Measurements from ENCODE around the gene EBI3.

Gene EBI3

DNA sequence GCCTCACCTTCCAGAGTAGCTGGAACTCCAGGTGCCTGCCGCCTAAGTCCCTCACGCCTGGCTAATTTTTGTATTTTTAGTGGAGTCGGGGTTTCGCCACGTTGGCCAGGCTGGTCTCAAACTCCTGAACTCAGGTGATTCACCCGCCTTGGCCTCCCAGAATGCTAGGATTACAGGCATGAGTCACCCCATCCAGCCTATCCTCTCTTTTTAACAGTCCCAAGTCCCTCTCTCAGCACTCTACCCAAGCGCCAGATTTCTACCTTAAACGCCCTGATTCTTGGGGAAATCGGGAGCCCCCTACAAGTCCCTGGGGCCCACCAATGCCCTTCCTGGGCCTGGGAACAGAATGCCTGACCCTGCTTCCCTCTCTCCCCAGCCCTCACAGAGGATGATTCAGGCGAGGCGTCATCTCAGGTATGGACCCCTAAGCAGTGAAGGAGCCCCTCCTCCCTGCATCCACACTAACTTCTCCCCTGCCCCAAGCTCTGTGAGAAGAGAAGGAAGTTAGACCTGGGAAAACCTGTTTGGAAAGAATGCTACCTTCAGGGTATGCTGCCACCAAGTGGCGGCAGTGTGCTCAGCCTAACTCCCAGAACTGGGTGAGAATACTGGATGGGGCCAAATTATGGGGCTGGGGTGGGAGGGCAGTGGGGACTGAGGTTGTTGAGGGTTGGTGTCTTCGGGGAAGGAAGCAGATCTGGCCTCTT, 20.8 kb upstream of the EBI3 start:
- TF ChIP-seq CTCF (IDR thresholded peaks at IDR 0.05; ENCODE audit: insufficient read depth, low read length, poor library complexity, severe bottlenecking): peak; percentile 79
- no peak for DNase-seq (ENCODE audit: extremely low read depth, insufficient read length)
- Histone ChIP-seq H3K4me3 (replicated peaks; ENCODE audit: low read depth, low read length) (no peak overlapping the region), H3K27me3 (replicated peaks; ENCODE audit: control insufficient read depth, insufficient read depth, low read length) (no peaks in the 10 kb centered on the region), H3K36me3 (ENCODE audit: control insufficient read depth, insufficient read depth, low read length) (no peaks in the 10 kb centered on the region)

DNA sequence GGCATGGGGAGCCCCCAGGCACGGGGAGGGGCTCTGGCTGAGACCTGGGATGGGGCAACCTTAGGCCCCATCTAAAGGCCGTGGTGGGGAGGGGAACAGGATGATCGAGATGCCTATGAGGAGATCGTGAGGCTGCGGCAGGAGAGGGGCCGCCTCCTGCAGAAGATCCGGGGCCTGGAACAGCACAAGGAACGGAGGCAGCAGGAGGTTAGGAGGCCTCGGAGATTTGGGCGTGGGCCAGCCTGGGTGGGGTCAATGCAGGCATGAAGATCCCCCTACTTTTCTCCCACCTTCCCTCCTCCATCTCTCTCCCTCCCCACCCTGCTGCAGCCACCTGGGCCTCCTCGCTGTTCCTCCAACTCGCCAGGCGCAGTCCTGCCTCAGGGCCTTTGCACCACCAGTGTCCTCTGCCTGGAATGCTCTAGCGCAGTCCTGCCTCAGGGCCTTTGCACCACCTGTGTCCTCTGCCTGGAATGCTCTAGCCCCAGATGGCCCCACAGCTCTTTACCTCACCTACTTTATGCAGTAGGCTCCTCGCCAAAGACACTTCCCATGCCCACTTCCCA, 19.1 kb upstream of the EBI3 start:
- H3K4me3 ChIP-seq (replicated peaks; ENCODE audit: low read depth, low read length): no peak overlapping the region
- no peak for TF ChIP-seq CTCF (IDR thresholded peaks at IDR 0.05; ENCODE audit: insufficient read depth, low read length, poor library complexity, severe bottlenecking)
- DNase-seq (ENCODE audit: extremely low read depth, insufficient read length): no peak
- H3K36me3 ChIP-seq (ENCODE audit: control insufficient read depth, insufficient read depth, low read length): no peaks in the 10 kb centered on the region
- no peaks in the 10 kb centered on the region for H3K27me3 ChIP-seq (replicated peaks; ENCODE audit: control insufficient read depth, insufficient read depth, low read length)

DNA sequence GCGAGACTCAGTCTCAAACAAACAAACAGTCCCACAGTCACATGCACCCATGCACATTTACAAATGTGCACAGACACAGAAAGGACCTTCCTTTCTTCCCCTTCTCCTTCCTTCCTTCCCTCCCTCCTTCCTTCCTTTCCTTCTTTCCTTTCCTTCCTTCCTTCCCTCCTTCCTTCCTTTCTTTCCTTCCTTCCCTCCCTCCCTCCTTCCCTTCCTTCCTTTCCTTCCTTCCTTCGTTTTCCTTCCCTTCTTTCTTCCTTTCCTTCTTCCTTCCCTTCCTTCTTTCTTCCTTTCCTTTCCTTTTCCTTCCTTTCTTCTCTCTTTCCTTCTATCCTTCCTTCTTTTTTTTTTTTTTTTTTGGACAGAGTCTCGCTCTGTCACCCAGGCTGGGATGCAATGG, 16.2 kb upstream of the EBI3 start:
- H3K36me3 ChIP-seq (ENCODE audit: control insufficient read depth, insufficient read depth, low read length): no peaks in the 10 kb centered on the region
- no peak for DNase-seq (ENCODE audit: extremely low read depth, insufficient read length)
- no peak for TF ChIP-seq CTCF (IDR thresholded peaks at IDR 0.05; ENCODE audit: insufficient read depth, low read length, poor library complexity, severe bottlenecking)
- H3K4me3 ChIP-seq (replicated peaks; ENCODE audit: low read depth, low read length): no peak overlapping the region
- no peaks in the 10 kb centered on the region for H3K27me3 ChIP-seq (replicated peaks; ENCODE audit: control insufficient read depth, insufficient read depth, low read length)

DNA sequence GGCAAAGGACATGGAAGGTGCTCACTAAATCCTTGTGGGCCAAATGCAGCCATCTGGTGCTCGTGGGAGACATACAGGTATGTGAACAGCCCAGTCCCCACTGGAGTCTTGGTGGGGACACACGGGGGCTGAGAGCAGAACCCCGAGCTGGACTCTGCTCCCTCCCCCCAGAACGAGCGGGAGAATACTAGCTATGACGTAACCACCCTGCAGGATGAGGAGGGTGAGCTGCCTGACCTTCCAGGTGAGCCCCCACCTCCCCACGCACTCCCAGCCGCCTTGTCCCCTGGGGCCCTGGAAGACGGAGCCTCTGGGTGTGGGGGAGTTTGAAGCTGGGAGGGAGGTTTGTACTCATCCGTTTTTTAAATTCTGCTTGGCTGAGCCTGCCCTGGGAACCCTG, 13.5 kb upstream of the EBI3 start:
- Histone ChIP-seq H3K36me3 (ENCODE audit: control insufficient read depth, insufficient read depth, low read length) (no peaks in the 10 kb centered on the region), H3K27me3 (replicated peaks; ENCODE audit: control insufficient read depth, insufficient read depth, low read length) (no peaks in the 10 kb centered on the region), H3K4me3 (replicated peaks; ENCODE audit: low read depth, low read length) (no peak overlapping the region)
- no peak for DNase-seq (ENCODE audit: extremely low read depth, insufficient read length)
- TF ChIP-seq CTCF (IDR thresholded peaks at IDR 0.05; ENCODE audit: insufficient read depth, low read length, poor library complexity, severe bottlenecking): no peak

DNA sequence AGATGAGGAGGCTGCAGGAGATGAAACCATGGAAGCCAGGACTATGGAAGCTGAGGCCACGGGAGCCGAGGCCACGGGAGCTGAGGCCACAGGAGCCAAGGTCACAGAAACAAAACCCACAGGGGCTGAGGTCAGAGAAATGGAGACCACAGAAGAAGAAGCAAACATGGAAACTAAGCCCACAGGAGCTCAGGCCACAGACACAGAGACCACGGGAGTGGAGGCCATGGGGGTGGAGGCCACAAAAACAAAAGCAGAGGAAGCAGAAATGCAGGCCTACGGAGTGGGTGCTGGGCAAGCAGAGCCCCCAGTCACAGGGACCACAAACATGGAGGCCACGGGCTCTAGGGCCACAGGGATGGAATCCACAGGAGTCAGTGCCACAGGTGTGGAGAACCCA, 12.5 kb upstream of the EBI3 start:
- no peaks in the 10 kb centered on the region for H3K27me3 ChIP-seq (replicated peaks; ENCODE audit: control insufficient read depth, insufficient read depth, low read length)

More for the DNA sequence above, 12.5 kb upstream of the EBI3 start:
- no peak for DNase-seq (ENCODE audit: extremely low read depth, insufficient read length)
- Histone ChIP-seq H3K36me3 (ENCODE audit: control insufficient read depth, insufficient read depth, low read length) (no peaks in the 10 kb centered on the region), H3K4me3 (replicated peaks; ENCODE audit: low read depth, low read length) (no peak overlapping the region)
- TF ChIP-seq CTCF (IDR thresholded peaks at IDR 0.05; ENCODE audit: insufficient read depth, low read length, poor library complexity, severe bottlenecking): no peak

All from GM06990 (cell line).